ENCODE results near the gene NUMB. TPM values are rescaled to one million over a fixed set of nuclear protein-coding genes. Genes with fewer than 3 reads are reported as not detected.
A peak's percentile ranks its signal among the peaks of the same experiment; 100 is the strongest.

NUMB gene
- total RNA-seq, 4 donors from 2014 or later = 105 to 125 (median 117) TPM

DNA sequence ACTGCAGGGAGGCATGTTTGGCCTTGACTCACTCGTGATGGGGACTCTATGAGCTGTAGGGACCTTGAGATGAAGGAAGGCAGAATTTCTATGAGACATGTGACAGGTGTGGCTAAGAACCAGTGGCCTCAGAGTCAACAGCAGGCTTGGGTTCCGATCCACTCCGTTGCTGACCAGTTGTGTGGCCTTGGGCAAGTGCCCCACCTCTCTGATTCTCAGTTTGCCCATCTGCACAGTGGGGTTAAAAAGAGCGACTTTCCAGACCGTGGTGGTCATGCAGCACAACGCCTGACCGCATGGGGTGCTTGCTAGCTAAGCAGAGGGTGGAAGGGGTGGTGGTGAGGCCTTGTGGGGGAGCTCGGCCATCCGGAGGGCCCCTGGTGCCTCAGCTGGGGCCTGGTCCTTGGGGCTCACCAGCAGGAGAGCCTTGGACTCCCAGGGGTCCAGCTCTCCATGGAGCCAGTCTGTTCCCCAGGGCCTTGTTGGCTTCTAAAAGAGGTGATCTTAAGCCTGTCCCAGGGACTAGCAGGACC lies 202.6 kb downstream of the NUMB start:
- Histone ChIP-seq H3K27ac (no peak overlapping the region), H3K4me1 (no peaks in the 10 kb centered on the region), H3K9me3 (no peaks in the 10 kb centered on the region), H3K36me3 (no peaks in the 10 kb centered on the region), H3K27me3 (no peaks in the 10 kb centered on the region), H3K4me3 (no peak overlapping the region)
- DNase-seq = peak in 1 of 3 donors; percentile 41
- no peak for TF ChIP-seq POLR2A (IDR thresholded peaks at IDR 0.05)
- TF ChIP-seq, protein P1, sequence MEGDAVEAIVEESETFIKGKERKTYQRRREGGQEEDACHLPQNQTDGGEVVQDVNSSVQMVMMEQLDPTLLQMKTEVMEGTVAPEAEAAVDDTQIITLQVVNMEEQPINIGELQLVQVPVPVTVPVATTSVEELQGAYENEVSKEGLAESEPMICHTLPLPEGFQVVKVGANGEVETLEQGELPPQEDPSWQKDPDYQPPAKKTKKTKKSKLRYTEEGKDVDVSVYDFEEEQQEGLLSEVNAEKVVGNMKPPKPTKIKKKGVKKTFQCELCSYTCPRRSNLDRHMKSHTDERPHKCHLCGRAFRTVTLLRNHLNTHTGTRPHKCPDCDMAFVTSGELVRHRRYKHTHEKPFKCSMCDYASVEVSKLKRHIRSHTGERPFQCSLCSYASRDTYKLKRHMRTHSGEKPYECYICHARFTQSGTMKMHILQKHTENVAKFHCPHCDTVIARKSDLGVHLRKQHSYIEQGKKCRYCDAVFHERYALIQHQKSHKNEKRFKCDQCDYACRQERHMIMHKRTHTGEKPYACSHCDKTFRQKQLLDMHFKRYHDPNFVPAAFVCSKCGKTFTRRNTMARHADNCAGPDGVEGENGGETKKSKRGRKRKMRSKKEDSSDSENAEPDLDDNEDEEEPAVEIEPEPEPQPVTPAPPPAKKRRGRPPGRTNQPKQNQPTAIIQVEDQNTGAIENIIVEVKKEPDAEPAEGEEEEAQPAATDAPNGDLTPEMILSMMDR (IDR thresholded peaks at IDR 0.05) = no peak

DNA sequence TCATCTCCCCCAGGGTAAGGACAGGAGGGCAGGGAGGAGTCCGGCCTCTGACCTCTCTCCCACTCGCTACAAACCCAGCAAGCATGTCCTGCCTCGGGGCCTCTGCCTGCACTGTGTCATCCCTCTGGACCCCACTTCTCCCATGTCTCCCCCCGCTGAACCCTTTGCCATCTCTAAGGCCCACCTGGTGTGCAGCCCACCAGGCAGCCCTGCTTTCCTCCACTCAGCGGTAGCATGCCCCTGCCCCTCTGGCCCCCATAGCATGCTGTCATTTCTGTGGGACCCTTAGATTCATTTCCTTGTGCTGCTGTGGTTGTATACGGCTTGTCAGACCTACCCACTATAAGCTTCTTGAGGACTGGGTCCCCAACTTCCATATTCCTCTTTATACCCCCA lies 203.3 kb downstream of the NUMB start:
- H3K4me3 ChIP-seq = no peak overlapping the region
- peak in 1 of 3 donors; percentile 37 for DNase-seq
- H3K4me1 ChIP-seq = no peaks in the 10 kb centered on the region
- H3K36me3 ChIP-seq = no peaks in the 10 kb centered on the region
- TF ChIP-seq, protein P1 (IDR thresholded peaks at IDR 0.05) = no peak
- TF ChIP-seq POLR2A (IDR thresholded peaks at IDR 0.05) = no peak
- H3K27ac ChIP-seq = no peak overlapping the region
- H3K9me3 ChIP-seq = no peaks in the 10 kb centered on the region
- H3K27me3 ChIP-seq = no peaks in the 10 kb centered on the region

DNA sequence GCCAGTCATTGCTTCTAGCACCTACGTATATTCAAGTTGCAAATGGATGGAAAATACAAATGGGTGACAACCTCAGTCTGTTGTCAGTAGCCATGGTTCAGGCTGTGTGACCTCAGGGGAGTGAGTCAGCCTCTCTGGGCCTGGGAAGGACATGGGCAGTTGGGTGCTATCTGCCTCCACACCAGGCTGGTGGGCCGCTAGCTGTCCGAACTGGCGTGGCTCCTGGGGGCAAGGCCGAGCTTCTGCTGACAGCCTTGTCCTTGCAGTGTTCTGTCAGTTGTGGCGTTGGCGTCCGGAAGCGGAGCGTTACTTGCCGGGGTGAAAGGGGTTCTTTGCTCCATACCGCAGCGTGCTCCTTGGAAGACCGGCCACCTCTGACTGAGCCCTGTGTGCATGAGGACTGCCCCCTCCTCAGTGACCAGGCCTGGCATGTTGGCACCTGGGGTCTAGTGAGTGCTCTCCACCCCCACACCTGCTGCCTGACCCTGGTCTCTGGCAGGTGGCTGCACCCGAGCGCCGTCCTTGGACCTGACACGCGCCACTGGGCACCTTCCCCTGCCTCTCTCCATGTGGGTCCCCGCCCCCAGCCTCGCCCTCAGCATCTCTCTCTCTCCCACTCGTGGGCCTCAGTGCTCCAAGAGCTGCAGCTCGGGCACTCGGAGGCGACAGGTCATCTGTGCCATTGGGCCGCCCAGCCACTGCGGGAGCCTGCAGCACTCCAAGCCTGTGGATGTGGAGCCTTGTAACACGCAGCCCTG lies 203.9 kb downstream of the NUMB start:
- no peaks in the 10 kb centered on the region for H3K36me3 ChIP-seq

DNA sequence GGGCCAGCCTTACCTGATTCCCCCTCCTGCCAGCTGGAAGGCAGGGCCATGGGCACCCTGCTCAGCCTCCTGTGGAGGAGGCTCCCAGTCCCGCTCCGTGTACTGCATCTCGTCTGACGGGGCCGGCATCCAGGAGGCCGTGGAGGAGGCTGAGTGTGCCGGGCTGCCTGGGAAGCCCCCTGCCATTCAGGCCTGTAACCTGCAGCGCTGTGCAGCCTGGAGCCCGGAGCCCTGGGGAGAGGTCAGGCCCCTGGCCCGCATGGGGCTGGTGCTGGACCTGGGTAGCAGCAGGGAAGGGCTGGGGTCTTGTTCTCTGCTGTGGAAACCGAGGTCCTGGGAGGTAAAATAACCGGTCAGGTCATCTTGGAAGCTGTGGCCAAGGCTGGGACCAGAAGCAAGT lies 204.6 kb downstream of the NUMB start:
- TF ChIP-seq, protein P1 (IDR thresholded peaks at IDR 0.05) = no peak
- TF ChIP-seq POLR2A (IDR thresholded peaks at IDR 0.05) = no peak
- H3K4me3 ChIP-seq = no peak overlapping the region
- H3K4me1 ChIP-seq = peaks cover 0 to 2% (median 0%) of the 10 kb centered on the region in 4 donors
- no peak overlapping the region for H3K27ac ChIP-seq
- H3K27me3 ChIP-seq = no peaks in the 10 kb centered on the region
- no peaks in the 10 kb centered on the region for H3K9me3 ChIP-seq
- H3K36me3 ChIP-seq = no peaks in the 10 kb centered on the region
- peak in 1 of 3 donors; percentile 37 for DNase-seq

More for the DNA sequence above, 203.9 kb downstream of the NUMB start:
- H3K4me3 ChIP-seq = no peak overlapping the region
- TF ChIP-seq, protein P1 (IDR thresholded peaks at IDR 0.05) = no peak
- TF ChIP-seq POLR2A (IDR thresholded peaks at IDR 0.05) = no peak
- peak in 1 of 3 donors; percentile 41 for DNase-seq
- no peaks in the 10 kb centered on the region for H3K27me3 ChIP-seq
- H3K4me1 ChIP-seq = no peaks in the 10 kb centered on the region
- H3K9me3 ChIP-seq = no peaks in the 10 kb centered on the region
- H3K27ac ChIP-seq = no peak overlapping the region

DNA sequence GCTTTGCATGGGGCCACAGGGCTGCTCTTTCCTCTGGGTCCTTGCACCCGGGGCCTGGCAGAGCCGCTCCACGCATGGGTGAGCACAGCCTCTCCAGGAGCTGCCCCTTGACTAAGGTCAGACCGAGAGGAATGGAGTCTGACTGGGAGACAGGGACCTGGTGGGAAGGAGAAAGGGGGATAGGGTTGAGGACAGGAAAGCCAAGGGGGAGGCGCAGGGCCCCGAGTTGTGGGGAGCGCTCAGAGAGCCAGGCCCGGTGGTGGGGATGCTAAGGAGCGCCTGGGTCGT lies 205.1 kb downstream of the NUMB start:
- DNase-seq = peak in 1 of 3 donors; percentile 37
- Histone ChIP-seq H3K9me3 (no peaks in the 10 kb centered on the region), H3K36me3 (no peaks in the 10 kb centered on the region), H3K4me1 (peaks cover 0 to 4% (median 0%) of the 10 kb centered on the region in 4 donors), H3K27ac (no peak overlapping the region), H3K27me3 (no peaks in the 10 kb centered on the region), H3K4me3 (no peak overlapping the region)
- TF ChIP-seq, protein P1 (IDR thresholded peaks at IDR 0.05) = no peak
- no peak for TF ChIP-seq POLR2A (IDR thresholded peaks at IDR 0.05)
